Keratinocyte (primary cell): ENCODE results near the gene CDH18. TPM values are rescaled to one million over a fixed set of nuclear protein-coding genes. Genes with fewer than 3 reads are reported as not detected.

Source experiments
- DNase-seq: peaks from one replicate; pipeline ENCODE4 v3.0.0-alpha.2; 2011; ENCODE audit warnings: low read depth, missing footprints, low spot score
- FAIRE-seq: peaks from 2 replicates; lab custom pipeline; 2011; peaks lifted over from hg19 to GRCh38; lab: Jason Lieb, UNC
- H2AFZ ChIP-seq: 2 replicates; pipeline ENCODE4 v1.6.0; 2012; ENCODE audit warnings: low read length, control low read depth, inconsistent platforms; ENCODE audit not compliant: control insufficient read depth
- H3K27ac ChIP-seq: 2 replicates; pipeline ENCODE4 v1.5.1; 2011; ENCODE audit warnings: low read length; ENCODE audit not compliant: control insufficient read depth, insufficient read depth
- H3K27me3 ChIP-seq: 3 replicates; pipeline ENCODE4 v1.6.0; 2011; ENCODE audit warnings: low read length; ENCODE audit not compliant: control insufficient read depth, insufficient read depth; ENCODE audit errors: extremely low read depth
- H3K36me3 ChIP-seq, 2 experiments: 2 replicates in 1 of 2; 3 replicates in 1 of 2; pipeline ENCODE4 v1.5.1; 2011; ENCODE audit warnings: low read length in 2 of 2, mild to moderate bottlenecking in 1 of 2; ENCODE audit not compliant: control insufficient read depth in 2 of 2, insufficient read depth in 2 of 2; ENCODE audit errors: extremely low read depth in 1 of 2
- H3K4me1 ChIP-seq: 3 replicates; pipeline ENCODE4 v1.5.1; 2011; ENCODE audit warnings: low read length; ENCODE audit not compliant: control insufficient read depth, insufficient read depth; ENCODE audit errors: extremely low read depth
- H3K4me2 ChIP-seq: 3 replicates; pipeline ENCODE4 v1.6.0; 2011; ENCODE audit warnings: low read depth, low read length; ENCODE audit not compliant: control insufficient read depth, insufficient read depth; ENCODE audit errors: extremely low read depth
- H3K4me3 ChIP-seq, 3 experiments: fragments of 200-600 bp in 1 of 3; sonication (generic) in 1 of 3; 2 replicates in 2 of 3; 3 replicates in 1 of 3; pipeline ENCODE4 v1.5.1; 2011 to 2016; ENCODE audit warnings: low read length in 3 of 3, mild to moderate bottlenecking in 3 of 3, control low read depth in 2 of 3, inconsistent platforms in 1 of 3, low read depth in 1 of 3, mixed read lengths in 1 of 3, mixed run types in 1 of 3, moderate library complexity in 1 of 3; ENCODE audit not compliant: control insufficient read depth in 2 of 3, insufficient read depth in 2 of 3; ENCODE audit errors: extremely low read depth in 1 of 3
- H3K79me2 ChIP-seq: 2 replicates; pipeline ENCODE4 v1.6.0; 2012; ENCODE audit warnings: low read length; ENCODE audit not compliant: control insufficient read depth, insufficient read depth
- H3K9ac ChIP-seq: 3 replicates; pipeline ENCODE4 v1.6.0; 2011; ENCODE audit warnings: low read length; ENCODE audit not compliant: control insufficient read depth, insufficient read depth; ENCODE audit errors: extremely low read depth
- H3K9me1 ChIP-seq: 3 replicates; pipeline ENCODE4 v1.6.0; 2011; ENCODE audit warnings: low read length; ENCODE audit not compliant: control insufficient read depth, insufficient read depth; ENCODE audit errors: extremely low read depth
- H3K9me3 ChIP-seq: 2 replicates; pipeline ENCODE4 v1.5.1; 2012; ENCODE audit warnings: low read depth, low read length; ENCODE audit not compliant: control insufficient read depth
- H4K20me1 ChIP-seq: 3 replicates; pipeline ENCODE4 v1.6.0; 2011; ENCODE audit warnings: low read length; ENCODE audit not compliant: control insufficient read depth, insufficient read depth; ENCODE audit errors: extremely low read depth
- EZH2 ChIP-seq: IDR thresholded peaks from one replicate; pipeline ENCODE4 v1.6.1; 2012; ENCODE audit warnings: inconsistent platforms, mild to moderate bottlenecking, low read length, moderate library complexity
- dilution Hi-C: fragments of 300-500 bp; cut with MboI; formaldehyde crosslinking; loops from one replicate; pipeline ENCODE4 v1.7.0; 2020; ENCODE audit warnings: low sequenced_read_pairs; ENCODE audit not compliant: extremely low pct_ligation_motif_present
- polyA plus RNA-seq, 5 experiments: library from polyadenylated mRNA; depleted of rRNA in 3 of 5; stranded (reverse) in 3 of 5; stranded (forward) in 1 of 5; unstranded in 1 of 5; fragments of >200 nt; gene quantifications; 1 replicate in 1 of 5; 2 replicates in 3 of 5; 3 replicates in 1 of 5; pipeline versions ENCODE4 v1.2.1 to v1.2.3, GENCODE V29; 2011 to 2012; ENCODE audit warnings: missing spikeins in 2 of 5, low read depth in 1 of 5, low replicate concordance in 1 of 5
- TF ChIP-seq, protein P1 (sequence below), 3 experiments: IDR thresholded peaks in 1 of 3; conservative IDR thresholded peaks in 1 of 3; optimal IDR thresholded peaks in 1 of 3; 2 replicates in 2 of 3; 3 replicates in 1 of 3; pipeline versions ENCODE3 to v1.5.1; 2011; ENCODE audit warnings: low read length in 3 of 3, mild to moderate bottlenecking in 3 of 3, moderate library complexity in 2 of 3, control low read depth in 1 of 3, inconsistent platforms in 1 of 3; ENCODE audit not compliant: insufficient read depth in 2 of 3; ENCODE audit errors: extremely low read depth in 1 of 3

The CDH18 gene
- polyA plus RNA-seq, 1 donor (not counting 4 experiments of a cell fraction or from before 2014, with no cell fraction given), result 0.41 TPM

DNA sequence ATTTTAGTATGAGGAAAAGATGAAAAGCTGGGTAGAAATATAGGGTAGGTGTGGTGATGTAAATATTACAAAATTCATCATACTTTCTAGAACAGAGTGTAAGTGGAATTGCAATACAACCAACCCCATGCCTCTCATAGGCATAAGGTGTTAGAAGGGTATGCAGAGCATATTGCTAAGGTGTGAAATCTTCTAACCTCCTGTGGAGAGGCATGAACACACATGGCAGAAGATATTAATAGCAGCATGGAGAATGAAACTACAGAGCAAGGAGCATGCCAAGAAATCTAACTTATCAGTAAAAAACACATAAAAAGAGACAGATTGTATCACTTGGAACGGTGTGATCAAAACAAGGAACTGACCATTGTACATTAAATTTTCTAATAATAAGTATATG is 441.5 kb downstream of the CDH18 start:
- H3K27ac ChIP-seq, result no peak overlapping the region
- no peaks in the 10 kb centered on the region for H3K9me3 ChIP-seq
- dilution Hi-C loops, result no loop called here
- FAIRE-seq, result no peak
- H2AFZ ChIP-seq, result no peak overlapping the region
- H3K27me3 ChIP-seq, result no peaks in the 10 kb centered on the region
- DNase-seq, result no peak
- H4K20me1 ChIP-seq, result no peaks in the 10 kb centered on the region
- no peak overlapping the region for H3K9ac ChIP-seq
- no peaks in the 10 kb centered on the region for H3K4me1 ChIP-seq
- H3K4me2 ChIP-seq, result no peak overlapping the region
- H3K36me3 ChIP-seq, result no peaks in the 10 kb centered on the region
- no peak overlapping the region for H3K4me3 ChIP-seq
- H3K9me1 ChIP-seq, result no peaks in the 10 kb centered on the region
- H3K79me2 ChIP-seq, result no peaks in the 10 kb centered on the region
- TF ChIP-seq, protein P1, sequence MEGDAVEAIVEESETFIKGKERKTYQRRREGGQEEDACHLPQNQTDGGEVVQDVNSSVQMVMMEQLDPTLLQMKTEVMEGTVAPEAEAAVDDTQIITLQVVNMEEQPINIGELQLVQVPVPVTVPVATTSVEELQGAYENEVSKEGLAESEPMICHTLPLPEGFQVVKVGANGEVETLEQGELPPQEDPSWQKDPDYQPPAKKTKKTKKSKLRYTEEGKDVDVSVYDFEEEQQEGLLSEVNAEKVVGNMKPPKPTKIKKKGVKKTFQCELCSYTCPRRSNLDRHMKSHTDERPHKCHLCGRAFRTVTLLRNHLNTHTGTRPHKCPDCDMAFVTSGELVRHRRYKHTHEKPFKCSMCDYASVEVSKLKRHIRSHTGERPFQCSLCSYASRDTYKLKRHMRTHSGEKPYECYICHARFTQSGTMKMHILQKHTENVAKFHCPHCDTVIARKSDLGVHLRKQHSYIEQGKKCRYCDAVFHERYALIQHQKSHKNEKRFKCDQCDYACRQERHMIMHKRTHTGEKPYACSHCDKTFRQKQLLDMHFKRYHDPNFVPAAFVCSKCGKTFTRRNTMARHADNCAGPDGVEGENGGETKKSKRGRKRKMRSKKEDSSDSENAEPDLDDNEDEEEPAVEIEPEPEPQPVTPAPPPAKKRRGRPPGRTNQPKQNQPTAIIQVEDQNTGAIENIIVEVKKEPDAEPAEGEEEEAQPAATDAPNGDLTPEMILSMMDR (optimal IDR thresholded peaks at IDR 0.05 in 1 of 3, IDR thresholded peaks at IDR 0.05 in 1 of 3, conservative IDR thresholded peaks at IDR 0.05 in 1 of 3; ENCODE audit: extremely low read depth in 1 of 3, insufficient read depth in 2 of 3, low read length in 3 of 3), result no peak
- TF ChIP-seq EZH2, result no peak

DNA sequence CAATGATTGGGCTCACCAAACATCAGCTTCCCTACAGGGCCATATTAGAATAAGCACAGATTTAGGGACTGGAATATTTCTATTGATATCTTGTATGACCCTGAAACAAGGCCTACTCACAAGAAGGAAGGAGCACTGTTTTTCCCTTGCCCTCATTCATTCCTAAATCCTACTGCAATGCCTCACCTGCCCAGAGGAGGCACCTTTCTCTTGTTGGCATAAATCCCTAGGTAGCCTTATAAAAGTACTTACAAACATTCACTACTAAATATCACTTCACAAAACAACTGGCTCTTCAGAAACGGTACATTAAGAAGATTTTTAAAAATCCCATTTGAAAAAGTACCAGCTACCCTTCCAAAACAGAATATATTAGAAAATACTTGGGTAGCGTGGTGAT is 449.4 kb downstream of the CDH18 start:
- Histone ChIP-seq H3K4me3 (no peak overlapping the region), H3K27me3 (no peaks in the 10 kb centered on the region), H3K36me3 (no peaks in the 10 kb centered on the region), H3K4me2 (no peak overlapping the region), H3K4me1 (peaks cover 12% of the 10 kb centered on the region), H3K27ac (no peak overlapping the region), H2AFZ (no peak overlapping the region), H3K79me2 (no peaks in the 10 kb centered on the region), H4K20me1 (no peaks in the 10 kb centered on the region), H3K9ac (no peak overlapping the region), H3K9me1 (no peaks in the 10 kb centered on the region), H3K9me3 (no peaks in the 10 kb centered on the region)
- dilution Hi-C loops, result no loop called here
- TF ChIP-seq, protein P1 (optimal IDR thresholded peaks at IDR 0.05 in 1 of 3, IDR thresholded peaks at IDR 0.05 in 1 of 3, conservative IDR thresholded peaks at IDR 0.05 in 1 of 3; ENCODE audit: extremely low read depth in 1 of 3, insufficient read depth in 2 of 3, low read length in 3 of 3), result peak in 2 of 3 experiments; percentile 10
- no peak for TF ChIP-seq EZH2
- FAIRE-seq (no peak), DNase-seq (no peak)
